ENCODE data around the gene ANTXR2.

The ANTXR2 gene

DNA sequence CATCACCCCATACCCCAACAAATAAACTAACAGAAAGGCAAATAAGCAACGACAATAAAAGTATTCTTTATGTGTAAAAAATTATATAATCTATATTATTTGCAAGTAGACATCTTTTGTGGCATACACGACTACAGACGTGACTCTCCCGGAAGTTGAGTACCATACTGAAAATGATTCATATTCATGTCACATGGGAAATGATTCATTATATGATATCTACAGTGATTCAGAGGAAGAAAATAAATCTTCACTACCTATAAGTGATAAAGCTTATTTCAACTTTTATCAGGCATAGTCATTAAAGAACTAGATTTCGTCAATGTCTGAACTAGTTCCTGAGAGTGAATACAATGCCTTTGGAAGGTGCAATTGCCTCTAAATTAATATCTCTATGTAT is 4.6 kb upstream of the ANTXR2 start:
- no peak overlapping the region for H2BK5ac ChIP-seq (ENCODE audit: low read length)
- no peak overlapping the region for H4K5ac ChIP-seq (ENCODE audit: low read length)
- DNase-seq = no peak
- no peak overlapping the region for H2BK15ac ChIP-seq (replicated peaks; ENCODE audit: low read depth)
- no peak overlapping the region for H3K18ac ChIP-seq (ENCODE audit: low read length)
- no peak overlapping the region for H3K23ac ChIP-seq (ENCODE audit: low read length)
- H2BK120ac ChIP-seq (ENCODE audit: low read depth, low read length) = no peak overlapping the region
- H3K4me2 ChIP-seq (ENCODE audit: low read length) = no peak overlapping the region
- no peak overlapping the region for H3K4ac ChIP-seq (ENCODE audit: low read depth, low read length)
- no peaks in the 10 kb centered on the region for H3K27me3 ChIP-seq (ENCODE audit: insufficient read depth, low read length, poor library complexity)
- H3K79me2 ChIP-seq (ENCODE audit: control insufficient read depth, insufficient read depth, low read length) = no peaks in the 10 kb centered on the region
- no peak overlapping the region for H4K8ac ChIP-seq (ENCODE audit: low read depth, low read length)
- no peaks in the 10 kb centered on the region for H3K4me1 ChIP-seq (ENCODE audit: control insufficient read depth, low read depth, low read length)
- no peak overlapping the region for H3K56ac ChIP-seq (ENCODE audit: low read length)
- 100% methylated on average over 1 of the region's 5 CpGs for WGBS (ENCODE audit: extremely low coverage, insufficient coverage, low lambda C conversion rate)
- H2AK5ac ChIP-seq (ENCODE audit: low read length) = no peak overlapping the region
- H3K79me1 ChIP-seq (ENCODE audit: low read length) = no peaks in the 10 kb centered on the region
- H3K36me3 ChIP-seq (ENCODE audit: control insufficient read depth, insufficient read depth, low read length) = no peaks in the 10 kb centered on the region
- no peak overlapping the region for H3K4me3 ChIP-seq (ENCODE audit: low read length)
- H3K9ac ChIP-seq (ENCODE audit: low read length) = no peak overlapping the region
- no peak overlapping the region for H3K27ac ChIP-seq (ENCODE audit: low read depth, low read length)

DNA sequence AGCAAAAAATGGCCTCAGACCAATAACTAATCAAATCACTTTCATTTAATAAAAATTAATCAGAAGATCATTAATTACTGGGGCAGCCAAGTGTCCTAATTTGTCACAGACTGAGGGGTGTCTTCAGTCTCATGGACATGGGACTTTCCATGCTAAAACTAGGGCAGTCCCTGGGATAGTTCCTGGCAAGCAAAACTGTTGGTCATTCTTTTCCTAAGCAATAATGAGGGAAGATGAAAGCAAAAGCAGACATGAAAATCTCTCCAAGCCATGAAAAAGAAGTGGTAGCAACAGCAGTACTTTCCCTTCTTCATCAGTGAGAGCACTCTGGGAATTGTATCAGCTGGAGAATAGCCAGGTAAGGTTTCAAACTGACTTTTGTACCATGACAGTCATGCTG is 3.7 kb upstream of the ANTXR2 start:
- no peak overlapping the region for H3K4me3 ChIP-seq (ENCODE audit: low read length)
- no peak overlapping the region for H3K18ac ChIP-seq (ENCODE audit: low read length)
- no peak overlapping the region for H3K4ac ChIP-seq (ENCODE audit: low read depth, low read length)
- H4K5ac ChIP-seq (ENCODE audit: low read length) = no peak overlapping the region
- H3K23ac ChIP-seq (ENCODE audit: low read length) = no peak overlapping the region
- H3K79me2 ChIP-seq (ENCODE audit: control insufficient read depth, insufficient read depth, low read length) = no peaks in the 10 kb centered on the region
- H3K36me3 ChIP-seq (ENCODE audit: control insufficient read depth, insufficient read depth, low read length) = no peaks in the 10 kb centered on the region
- no peak for DNase-seq
- H2BK5ac ChIP-seq (ENCODE audit: low read length) = no peak overlapping the region
- no peak overlapping the region for H3K56ac ChIP-seq (ENCODE audit: low read length)
- H4K8ac ChIP-seq (ENCODE audit: low read depth, low read length) = no peak overlapping the region
- H3K79me1 ChIP-seq (ENCODE audit: low read length) = no peaks in the 10 kb centered on the region
- no peak overlapping the region for H2BK120ac ChIP-seq (ENCODE audit: low read depth, low read length)
- H3K4me1 ChIP-seq (ENCODE audit: control insufficient read depth, low read depth, low read length) = no peaks in the 10 kb centered on the region
- H3K9ac ChIP-seq (ENCODE audit: low read length) = no peak overlapping the region
- H3K27ac ChIP-seq (ENCODE audit: low read depth, low read length) = no peak overlapping the region
- H2BK15ac ChIP-seq (replicated peaks; ENCODE audit: low read depth) = no peak overlapping the region
- no peaks in the 10 kb centered on the region for H3K27me3 ChIP-seq (ENCODE audit: insufficient read depth, low read length, poor library complexity)
- no peak overlapping the region for H2AK5ac ChIP-seq (ENCODE audit: low read length)
- H3K4me2 ChIP-seq (ENCODE audit: low read length) = no peak overlapping the region

DNA sequence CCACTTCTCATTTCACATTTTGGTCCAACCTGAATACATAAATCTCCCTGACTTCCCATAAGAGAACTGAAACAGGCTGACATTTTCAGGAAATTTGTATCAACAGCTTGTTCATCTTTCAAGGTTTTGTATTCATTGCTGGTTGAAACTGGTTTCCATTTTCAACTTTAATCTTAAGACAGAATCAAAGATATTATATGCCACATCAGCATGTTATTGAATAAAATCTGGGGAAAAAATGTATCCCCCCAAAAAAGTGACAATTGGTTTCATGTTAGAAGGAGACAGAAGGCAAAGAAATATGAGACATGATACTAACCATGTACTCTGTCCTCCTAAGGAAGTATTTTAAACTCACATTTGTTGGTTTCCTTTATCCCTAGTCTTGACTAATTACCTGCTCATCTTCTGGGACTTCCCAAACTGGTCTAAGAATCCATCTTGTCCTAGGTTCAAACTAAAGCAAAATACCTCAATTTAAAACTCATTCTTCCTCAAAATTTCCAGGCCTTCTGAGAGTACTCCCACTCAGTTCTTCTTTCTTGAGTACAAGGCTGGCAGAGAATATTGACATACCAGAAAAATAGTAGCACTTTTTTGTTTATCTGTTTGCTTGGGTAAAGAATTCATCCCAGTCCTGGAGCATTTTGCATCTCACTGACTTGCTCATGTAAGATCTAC is 3.1 kb upstream of the ANTXR2 start:
- Histone ChIP-seq H3K79me1 (ENCODE audit: low read length) (no peaks in the 10 kb centered on the region), H2BK120ac (ENCODE audit: low read depth, low read length) (no peak overlapping the region), H2BK15ac (replicated peaks; ENCODE audit: low read depth) (no peak overlapping the region), H3K4me1 (ENCODE audit: control insufficient read depth, low read depth, low read length) (no peaks in the 10 kb centered on the region), H3K18ac (ENCODE audit: low read length) (no peak overlapping the region), H3K23ac (ENCODE audit: low read length) (no peak overlapping the region), H2AK5ac (ENCODE audit: low read length) (no peak overlapping the region), H3K4me3 (ENCODE audit: low read length) (no peak overlapping the region), H3K4me2 (ENCODE audit: low read length) (no peak overlapping the region), H3K36me3 (ENCODE audit: control insufficient read depth, insufficient read depth, low read length) (no peaks in the 10 kb centered on the region), H3K27me3 (ENCODE audit: insufficient read depth, low read length, poor library complexity) (no peaks in the 10 kb centered on the region), H2BK5ac (ENCODE audit: low read length) (no peak overlapping the region), H4K5ac (ENCODE audit: low read length) (no peak overlapping the region), H3K9ac (ENCODE audit: low read length) (no peak overlapping the region), H3K79me2 (ENCODE audit: control insufficient read depth, insufficient read depth, low read length) (no peaks in the 10 kb centered on the region), H4K8ac (ENCODE audit: low read depth, low read length) (no peak overlapping the region), H3K56ac (ENCODE audit: low read length) (no peak overlapping the region), H3K4ac (ENCODE audit: low read depth, low read length) (no peak overlapping the region), H3K27ac (ENCODE audit: low read depth, low read length) (no peak overlapping the region)
- no peak for DNase-seq

DNA sequence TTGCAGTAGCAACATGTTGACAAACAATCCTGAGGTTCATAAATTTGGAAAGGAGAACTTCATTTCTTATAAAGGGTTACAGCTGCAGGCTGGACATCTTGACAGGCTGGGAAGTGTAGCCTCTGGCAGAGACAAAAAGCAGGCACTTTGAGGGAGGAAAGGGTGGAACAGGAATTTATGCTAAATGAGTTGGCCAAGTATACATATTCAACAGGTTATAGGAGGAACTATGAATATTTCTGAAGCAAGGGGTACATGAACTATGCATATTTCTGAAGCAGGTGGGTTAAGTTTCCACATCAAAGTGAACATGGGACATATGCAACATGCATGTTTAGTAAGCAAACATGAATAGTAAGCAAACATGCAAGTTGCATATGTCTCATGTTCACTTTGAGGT is 1.6 kb upstream of the ANTXR2 start:
- DNase-seq = no peak
- no peak overlapping the region for H2BK15ac ChIP-seq (replicated peaks; ENCODE audit: low read depth)
- H4K8ac ChIP-seq (ENCODE audit: low read depth, low read length) = no peak overlapping the region
- no peaks in the 10 kb centered on the region for H3K4me1 ChIP-seq (ENCODE audit: control insufficient read depth, low read depth, low read length)
- no peak overlapping the region for H3K23ac ChIP-seq (ENCODE audit: low read length)
- H3K27ac ChIP-seq (ENCODE audit: low read depth, low read length) = no peak overlapping the region
- H3K4me2 ChIP-seq (ENCODE audit: low read length) = no peak overlapping the region
- H3K4ac ChIP-seq (ENCODE audit: low read depth, low read length) = no peak overlapping the region
- H3K36me3 ChIP-seq (ENCODE audit: control insufficient read depth, insufficient read depth, low read length) = no peaks in the 10 kb centered on the region
- H3K27me3 ChIP-seq (ENCODE audit: insufficient read depth, low read length, poor library complexity) = no peaks in the 10 kb centered on the region
- no peak overlapping the region for H3K56ac ChIP-seq (ENCODE audit: low read length)
- H3K79me2 ChIP-seq (ENCODE audit: control insufficient read depth, insufficient read depth, low read length) = no peaks in the 10 kb centered on the region
- no peak overlapping the region for H2BK120ac ChIP-seq (ENCODE audit: low read depth, low read length)
- no peak overlapping the region for H2AK5ac ChIP-seq (ENCODE audit: low read length)
- H3K4me3 ChIP-seq (ENCODE audit: low read length) = no peak overlapping the region
- no peak overlapping the region for H3K18ac ChIP-seq (ENCODE audit: low read length)
- H2BK5ac ChIP-seq (ENCODE audit: low read length) = no peak overlapping the region
- no peak overlapping the region for H3K9ac ChIP-seq (ENCODE audit: low read length)
- H4K5ac ChIP-seq (ENCODE audit: low read length) = no peak overlapping the region
- H3K79me1 ChIP-seq (ENCODE audit: low read length) = no peaks in the 10 kb centered on the region

DNA sequence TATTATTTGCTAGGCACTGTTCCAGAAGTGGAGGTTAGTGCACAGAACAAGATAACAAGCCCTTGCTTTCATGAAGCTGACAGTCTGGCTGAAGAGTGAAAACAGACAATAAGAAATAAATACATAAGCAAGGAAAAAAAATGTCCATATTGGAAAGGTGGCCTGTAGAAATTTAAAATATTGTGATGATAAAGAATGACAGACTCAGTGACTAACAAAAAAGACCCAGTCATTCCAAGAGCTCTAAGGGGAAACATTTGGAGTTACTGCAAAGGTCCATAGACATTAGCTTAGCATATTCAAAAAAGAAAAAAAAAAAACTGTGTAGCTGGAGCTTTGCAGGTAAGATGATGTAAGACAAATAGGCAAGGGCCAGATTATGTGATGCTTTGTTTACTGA is 1.0 kb upstream of the ANTXR2 start:
- no peak overlapping the region for H3K56ac ChIP-seq (ENCODE audit: low read length)
- no peak overlapping the region for H3K4ac ChIP-seq (ENCODE audit: low read depth, low read length)
- no peak overlapping the region for H4K5ac ChIP-seq (ENCODE audit: low read length)
- H3K4me3 ChIP-seq (ENCODE audit: low read length) = no peak overlapping the region
- no peak overlapping the region for H3K9ac ChIP-seq (ENCODE audit: low read length)
- no peaks in the 10 kb centered on the region for H3K79me2 ChIP-seq (ENCODE audit: control insufficient read depth, insufficient read depth, low read length)
- no peaks in the 10 kb centered on the region for H3K36me3 ChIP-seq (ENCODE audit: control insufficient read depth, insufficient read depth, low read length)
- no peak overlapping the region for H3K27ac ChIP-seq (ENCODE audit: low read depth, low read length)
- no peak overlapping the region for H2BK15ac ChIP-seq (replicated peaks; ENCODE audit: low read depth)
- H3K18ac ChIP-seq (ENCODE audit: low read length) = no peak overlapping the region
- H2BK5ac ChIP-seq (ENCODE audit: low read length) = no peak overlapping the region
- no peaks in the 10 kb centered on the region for H3K79me1 ChIP-seq (ENCODE audit: low read length)
- no peak overlapping the region for H2AK5ac ChIP-seq (ENCODE audit: low read length)
- no peaks in the 10 kb centered on the region for H3K4me1 ChIP-seq (ENCODE audit: control insufficient read depth, low read depth, low read length)
- H4K8ac ChIP-seq (ENCODE audit: low read depth, low read length) = no peak overlapping the region
- no peak overlapping the region for H2BK120ac ChIP-seq (ENCODE audit: low read depth, low read length)
- H3K23ac ChIP-seq (ENCODE audit: low read length) = no peak overlapping the region
- H3K4me2 ChIP-seq (ENCODE audit: low read length) = no peak overlapping the region
- DNase-seq = no peak
- no peaks in the 10 kb centered on the region for H3K27me3 ChIP-seq (ENCODE audit: insufficient read depth, low read length, poor library complexity)

DNA sequence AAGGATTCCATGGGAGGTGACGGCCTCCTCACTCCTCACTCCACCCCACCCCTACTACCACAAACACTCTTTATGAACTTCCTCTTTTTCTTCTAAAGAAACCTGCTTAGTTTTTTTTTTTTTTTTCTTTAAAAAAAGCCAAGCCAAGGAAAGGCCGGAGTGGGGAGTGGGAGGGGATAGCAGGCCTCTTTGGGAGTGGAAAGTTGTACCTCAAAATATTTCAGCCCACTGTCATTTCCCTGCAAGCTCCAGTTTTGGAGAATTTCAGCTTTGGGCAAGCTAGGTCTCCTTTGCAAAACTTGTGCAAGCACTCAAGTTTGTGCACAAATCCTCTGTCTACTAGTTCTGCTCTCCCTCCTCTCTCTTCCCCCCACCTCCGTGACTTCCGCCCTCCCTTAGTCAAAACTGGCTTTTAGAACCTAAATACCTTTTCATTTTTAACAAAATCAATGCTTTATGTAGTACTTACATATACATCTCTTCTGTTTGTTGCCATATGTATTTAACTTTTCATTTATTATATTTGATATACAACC is 512 bp upstream of the ANTXR2 start:
- H4K5ac ChIP-seq (ENCODE audit: low read length) = no peak overlapping the region
- H3K56ac ChIP-seq (ENCODE audit: low read length) = peak overlapping the region; percentile 95
- H3K4ac ChIP-seq (ENCODE audit: low read depth, low read length) = peak overlapping the region; percentile 16
- peak overlapping the region; percentile 0 for H4K8ac ChIP-seq (ENCODE audit: low read depth, low read length)
- H2BK120ac ChIP-seq (ENCODE audit: low read depth, low read length) = no peak overlapping the region
- no peaks in the 10 kb centered on the region for H3K27me3 ChIP-seq (ENCODE audit: insufficient read depth, low read length, poor library complexity)
- H2BK5ac ChIP-seq (ENCODE audit: low read length) = no peak overlapping the region
- H3K4me3 ChIP-seq (ENCODE audit: low read length) = no peak overlapping the region
- H3K9ac ChIP-seq (ENCODE audit: low read length) = peak overlapping the region; percentile 83
- H3K27ac ChIP-seq (ENCODE audit: low read depth, low read length) = peak overlapping the region; percentile 95
- no peaks in the 10 kb centered on the region for H3K4me1 ChIP-seq (ENCODE audit: control insufficient read depth, low read depth, low read length)
- no peak for DNase-seq
- no peaks in the 10 kb centered on the region for H3K36me3 ChIP-seq (ENCODE audit: control insufficient read depth, insufficient read depth, low read length)
- peak overlapping the region; percentile 87 for H3K18ac ChIP-seq (ENCODE audit: low read length)
- no CpG with 5 or more reads among the region's 4 CpGs for WGBS (ENCODE audit: extremely low coverage, insufficient coverage, low lambda C conversion rate)
- H3K79me1 ChIP-seq (ENCODE audit: low read length) = no peaks in the 10 kb centered on the region
- no peak overlapping the region for H2AK5ac ChIP-seq (ENCODE audit: low read length)
- H3K23ac ChIP-seq (ENCODE audit: low read length) = no peak overlapping the region
- no peak overlapping the region for H2BK15ac ChIP-seq (replicated peaks; ENCODE audit: low read depth)
- peak overlapping the region; percentile 66 for H3K4me2 ChIP-seq (ENCODE audit: low read length)
- no peaks in the 10 kb centered on the region for H3K79me2 ChIP-seq (ENCODE audit: control insufficient read depth, insufficient read depth, low read length)
